Endothelial cell of umbilical vein (primary cell): ENCODE measurements around the gene P4HB. TPM values are rescaled to one million over a fixed set of nuclear protein-coding genes. Genes with fewer than 3 reads are reported as not detected.

Experiments
- BruUV-seq: library from RNA; stranded (reverse); fragments of 400-500 nt; replicated peaks from 2 replicates; lab custom pipeline; 2021; lab: Mats Ljungman, UMichigan
- CTCF ChIA-PET: fragments of 300-600, 350-600 bp; sonication (Branson Sonifier 250); formaldehyde crosslinking; loops from one replicate; lab custom pipeline; 2021; ENCODE audit warnings: antibody characterized with exemption, inconsistent platforms; lab: Charles Lee
- POLR2A ChIA-PET: fragments of 300-600, 350-600 bp; sonication (Branson Sonifier 250); formaldehyde crosslinking; loops from one replicate; lab custom pipeline; 2021; ENCODE audit warnings: antibody characterized with exemption, inconsistent platforms; lab: Charles Lee
- DNase-seq: peaks from one replicate; pipeline ENCODE4 v3.0.0-alpha.2; 2011; ENCODE audit warnings: low read depth, low spot score
- FAIRE-seq: peaks from 2 replicates; lab custom pipeline; 2011; peaks lifted over from hg19 to GRCh38; lab: Jason Lieb, UNC
- H2AFZ ChIP-seq: 2 replicates; pipeline ENCODE4 v1.6.0; 2012; ENCODE audit warnings: low read depth, low read length, control low read depth, inconsistent platforms
- H3K27ac ChIP-seq: 2 replicates; pipeline ENCODE4 v1.5.1; 2011; ENCODE audit warnings: low read depth, mild to moderate bottlenecking, control low read depth, low read length, moderate library complexity; ENCODE audit not compliant: insufficient read depth
- H3K27me3 ChIP-seq, 2 experiments: 2 replicates each; pipeline versions ENCODE4 v1.6.0 to v1.6.1; 2011; ENCODE audit warnings: low read length in 2 of 2, mixed read lengths in 1 of 2; ENCODE audit not compliant: control insufficient read depth in 2 of 2, insufficient read depth in 2 of 2
- H3K36me3 ChIP-seq, 2 experiments: 2 replicates in 1 of 2; 3 replicates in 1 of 2; pipeline ENCODE4 v1.5.1; 2011; ENCODE audit warnings: low read length in 2 of 2, mild to moderate bottlenecking in 1 of 2, moderate library complexity in 1 of 2; ENCODE audit not compliant: control insufficient read depth in 2 of 2, insufficient read depth in 2 of 2; ENCODE audit errors: extremely low read depth in 1 of 2
- H3K4me1 ChIP-seq: 3 replicates; pipeline ENCODE4 v1.5.1; 2011; ENCODE audit warnings: mild to moderate bottlenecking, low read length; ENCODE audit not compliant: control insufficient read depth, insufficient read depth; ENCODE audit errors: extremely low read depth
- H3K4me2 ChIP-seq: 2 replicates; pipeline ENCODE4 v1.6.1; 2011; ENCODE audit warnings: low read length, control low read depth, mixed read lengths; ENCODE audit not compliant: insufficient read depth
- H3K4me3 ChIP-seq, 3 experiments: fragments of 200-600 bp in 1 of 3; sonication (generic), shearing (Covaris generic) in 1 of 3; replicated peaks in 1 of 3; 2 replicates each; pipeline ENCODE4 v1.5.1; 2011 to 2016; ENCODE audit warnings: control low read depth in 3 of 3, low read length in 3 of 3, mild to moderate bottlenecking in 2 of 3, inconsistent platforms in 1 of 3, low read depth in 1 of 3, moderate library complexity in 1 of 3; ENCODE audit not compliant: insufficient read depth in 1 of 3
- H3K79me2 ChIP-seq: 2 replicates; pipeline ENCODE4 v1.6.0; 2012; ENCODE audit warnings: low read length, inconsistent platforms; ENCODE audit not compliant: control insufficient read depth, insufficient read depth
- H3K9ac ChIP-seq: replicated peaks from 2 replicates; pipeline ENCODE3; 2011; ENCODE audit warnings: low read length, control low read depth; ENCODE audit not compliant: insufficient read depth; ENCODE audit errors: extremely low read depth
- H3K9me1 ChIP-seq: replicated peaks from 3 replicates; pipeline ENCODE4 v1.6.0; 2011; ENCODE audit warnings: mild to moderate bottlenecking, low read length; ENCODE audit not compliant: control insufficient read depth, insufficient read depth; ENCODE audit errors: extremely low read depth
- H3K9me3 ChIP-seq: replicated peaks from 2 replicates; pipeline ENCODE4 v1.5.1; 2012; ENCODE audit warnings: low read length, inconsistent platforms; ENCODE audit not compliant: control insufficient read depth, insufficient read depth
- H4K20me1 ChIP-seq: replicated peaks from 2 replicates; pipeline ENCODE3; 2011; ENCODE audit warnings: mild to moderate bottlenecking, low read length; ENCODE audit not compliant: control insufficient read depth, insufficient read depth; ENCODE audit errors: extremely low read depth
- EZH2 ChIP-seq: IDR thresholded peaks from 2 replicates; pipeline ENCODE4 v1.6.1; 2012; ENCODE audit warnings: borderline replicate concordance, low read depth, mild to moderate bottlenecking, moderate library complexity, low read length, inconsistent platforms; ENCODE audit not compliant: severe bottlenecking
- GATA2 ChIP-seq: IDR thresholded peaks from 2 replicates; pipeline ENCODE4 v1.7.0; 2011; ENCODE audit warnings: low read depth, mild to moderate bottlenecking, moderate library complexity, mixed read lengths, low read length; ENCODE audit not compliant: insufficient read length, insufficient read depth
- JUN ChIP-seq: IDR thresholded peaks from 2 replicates; pipeline ENCODE4 v1.6.1; 2011; ENCODE audit warnings: borderline replicate concordance, low read depth; ENCODE audit not compliant: insufficient read length, insufficient read depth
- POLR2A ChIP-seq: IDR thresholded peaks from 2 replicates; pipeline ENCODE4 v1.6.1; 2012; ENCODE audit warnings: low read depth, mild to moderate bottlenecking, control low read depth, low read length
- POLR2AphosphoS5 ChIP-seq: IDR thresholded peaks from 2 replicates; pipeline ENCODE4 v1.6.1; 2012; ENCODE audit warnings: low read depth, mild to moderate bottlenecking, control low read depth, low read length, moderate library complexity; ENCODE audit not compliant: insufficient read depth
- dilution Hi-C: fragments of 300-500 bp; cut with MboI; formaldehyde crosslinking; loops from one replicate; pipeline ENCODE4 v1.15.0; 2019; ENCODE audit warnings: low sequenced_read_pairs; ENCODE audit not compliant: extremely low pct_ligation_motif_present
- intact Hi-C: fragments of 100-400 bp; cut with micrococcal nuclease; formaldehyde crosslinking; loops from one replicate; pipeline ENCODE4 v1.10.0; 2022
- polyA plus RNA-seq, 4 experiments: library from polyadenylated mRNA; depleted of rRNA in 3 of 4; stranded (reverse) in 3 of 4; unstranded in 1 of 4; fragments of >200 nt; gene quantifications; 2 replicates each; pipeline versions ENCODE4 v1.2.1 to v1.2.3, GENCODE V29; 2011 to 2012; ENCODE audit warnings: missing spikeins in 1 of 4
- total RNA-seq: library from RNA; stranded (reverse); gene quantifications from 2 replicates; pipeline ENCODE4 v1.2.3, GENCODE V29; 2021

Gene P4HB
- total and polyA plus RNA-seq, 2 donors (not counting 3 experiments of a cell fraction or from before 2014, with no cell fraction given): 201 to 988 TPM

DNA sequence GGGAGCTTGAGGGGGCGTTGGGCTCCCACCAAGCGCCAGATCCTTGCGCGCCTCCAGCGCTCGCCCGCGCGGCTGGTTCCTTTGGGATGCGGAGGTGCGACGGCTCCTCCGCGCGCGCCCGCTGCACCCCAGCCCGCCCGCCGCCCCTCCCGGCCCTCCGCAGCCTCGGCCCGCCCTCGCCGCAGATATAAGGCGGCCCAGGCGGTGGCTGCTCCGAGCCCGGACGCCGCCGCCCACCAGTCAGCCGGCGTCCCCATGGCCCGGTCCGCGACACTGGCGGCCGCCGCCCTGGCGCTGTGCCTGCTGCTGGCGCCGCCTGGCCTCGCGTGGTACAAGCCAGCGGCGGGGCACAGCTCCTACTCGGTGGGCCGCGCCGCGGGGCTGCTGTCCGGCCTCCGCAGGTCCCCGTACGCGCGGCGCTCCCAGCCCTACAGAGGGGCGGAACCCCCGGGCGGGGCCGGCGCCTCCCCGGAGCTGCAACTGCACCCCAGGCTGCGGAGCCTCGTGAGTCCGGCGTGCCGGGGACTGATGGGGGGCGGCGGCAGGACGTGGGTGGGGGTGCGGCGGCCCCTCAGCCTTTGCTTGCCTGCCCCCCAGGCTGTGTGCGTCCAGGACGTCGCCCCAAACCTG is 41.8 kb upstream of the P4HB start, which contains the start of gene NPB:
Gene NPB, plus strand, starts transcription at position 216 of the 630 bp plus-strand sequence. Its CDS starts 40 bp downstream, at position 256.
- H3K36me3 ChIP-seq: peaks cover 2 to 8% of the 10 kb centered on the region in 2 experiments
- dilution Hi-C loops: no loop called here
- H3K27ac ChIP-seq: no peak within 1 kb of the TSS
- BruUV-seq: no TSS peak
- ChIA-PET CTCF (interaction anchor here (0.7 kb wide), 2 partner anchors 10 to 128 kb away, joined by 3 read pairs; no protein-coding TSS in a partner anchor), POLR2A (no interaction called here)
- TF ChIP-seq JUN (no peak), EZH2 (peak; percentile 69)
- FAIRE-seq (no peak), DNase-seq (no peak)
- H3K27me3 ChIP-seq: no peaks in the 10 kb centered on the region
- H3K79me2 ChIP-seq: no peaks in the 10 kb centered on the region
- no peaks in the 10 kb centered on the region for H3K9me1 ChIP-seq
- H3K4me2 ChIP-seq: peak within 1 kb of the TSS; percentile 43
- no peaks in the 10 kb centered on the region for H3K9me3 ChIP-seq
- no peak within 1 kb of the TSS for H2AFZ ChIP-seq
- peaks cover 3% of the 10 kb centered on the region for H3K4me1 ChIP-seq
- no peaks in the 10 kb centered on the region for H4K20me1 ChIP-seq
- H3K9ac ChIP-seq: no peak within 1 kb of the TSS
- H3K4me3 ChIP-seq: peak within 1 kb of the TSS in 1 of 3 experiments; percentile 12
- intact Hi-C loops: no loop called here

- CTCF ChIA-PET: interaction anchor here (0.7 kb wide), 1 partner anchor 9 kb away, joined by 3 read pairs; no protein-coding TSS in a partner anchor
Measured at GRCh38 chr17:81901167-81902022, 41.1 kb upstream of the P4HB start.

More at GRCh38 chr17:81901167-81902022, 41.1 kb upstream of the P4HB start:
- H3K79me2 ChIP-seq: no peaks in the 10 kb centered on the region
- intact Hi-C loops (no loop called here), dilution Hi-C loops (no loop called here)
- H3K27me3 ChIP-seq: no peaks in the 10 kb centered on the region
- POLR2A ChIA-PET: no interaction called here
- H3K36me3 ChIP-seq: peaks cover 2 to 9% of the 10 kb centered on the region in 2 experiments
- TF ChIP-seq POLR2AphosphoS5: no peak
- TF ChIP-seq GATA2: no peak
- TF ChIP-seq POLR2A: no peak
- no peak for TF ChIP-seq JUN
- peak overlapping the region; percentile 19 for H3K4me2 ChIP-seq
- H4K20me1 ChIP-seq: no peaks in the 10 kb centered on the region
- peak overlapping the region in 1 of 3 experiments; percentile 3 for H3K4me3 ChIP-seq
- no peaks in the 10 kb centered on the region for H3K9me3 ChIP-seq
- DNase-seq: no peak
- no peak overlapping the region for H3K27ac ChIP-seq
- H2AFZ ChIP-seq: no peak overlapping the region
- BruUV-seq: TSS peak; percentile 18
- no peak for FAIRE-seq
- H3K9me1 ChIP-seq: no peaks in the 10 kb centered on the region
- H3K9ac ChIP-seq: no peak overlapping the region
- peaks cover 3% of the 10 kb centered on the region for H3K4me1 ChIP-seq
